Right lung (tissue), 5 donors: ENCODE measurements around the gene DENND2C. TPM values are rescaled to one million over a fixed set of nuclear protein-coding genes. Genes with fewer than 3 reads are reported as not detected.
"Not testable (repeated sequence)": the region's sequence is repeated elsewhere in the genome, so short reads cannot be mapped to it uniquely, and the experiment has no call there.

ENCODE experiments used
- DNase-seq, 2 donors: peaks; one replicate each; pipeline ENCODE4 v3.0.0-alpha.2; 2013
- polyA plus RNA-seq, 5 donors: library from polyadenylated mRNA; unstranded; fragments of 120-200 nt; gene quantifications; one replicate each; pipeline versions ENCODE4 v1.2.1 to v1.2.3, GENCODE V29; 2013; ENCODE audit warnings: inconsistent platforms in 1 of 5, low replicate concordance in 1 of 5; ENCODE audit not compliant: insufficient read length in 5 of 5, insufficient read depth in 1 of 5

Gene DENND2C
- polyA plus RNA-seq, 5 donors, result 4.2 to 5.4 (median 4.6) TPM

DNA sequence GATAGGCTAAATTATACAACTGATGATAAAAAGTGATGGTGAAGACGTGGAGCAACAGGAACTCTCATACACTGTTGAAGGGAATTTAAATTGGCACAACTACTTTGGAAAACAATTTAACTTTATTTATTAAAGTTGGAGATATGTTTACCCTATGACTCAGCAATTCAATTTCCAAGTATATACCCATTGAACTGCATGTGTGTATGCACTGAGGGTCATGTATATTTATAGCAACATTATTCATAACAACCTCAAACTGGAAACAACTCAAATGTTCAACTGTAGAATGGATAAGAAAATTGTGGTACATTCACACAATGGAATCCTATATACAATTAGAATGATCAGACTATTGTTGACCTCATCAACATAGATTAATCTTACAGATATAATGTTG, 71.9 kb downstream of the DENND2C start:
- DNase-seq, result no peak

GRCh38 chr1:114595602-114596001, 74.2 kb downstream of the DENND2C start:
- no peak for DNase-seq

DNA sequence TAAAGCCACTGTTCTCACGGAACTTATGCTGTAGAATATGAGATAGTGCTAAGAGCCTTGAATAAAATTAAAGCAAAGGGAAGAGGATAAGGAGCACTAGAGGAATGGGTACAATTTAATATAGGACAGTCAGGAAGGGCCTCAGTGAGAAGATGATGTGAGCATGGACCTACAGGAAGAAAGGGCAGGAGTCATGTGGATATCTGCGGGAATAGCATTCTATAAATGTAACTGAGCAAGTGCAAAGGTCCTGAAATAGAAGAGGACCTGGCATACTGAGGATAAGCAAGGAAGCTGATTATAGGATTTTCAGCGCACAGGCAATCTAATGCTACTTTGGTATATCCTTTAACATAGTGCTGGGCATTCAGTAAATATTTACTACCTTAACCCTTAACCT, 75.8 kb downstream of the DENND2C start:
- no peak for DNase-seq

DNA sequence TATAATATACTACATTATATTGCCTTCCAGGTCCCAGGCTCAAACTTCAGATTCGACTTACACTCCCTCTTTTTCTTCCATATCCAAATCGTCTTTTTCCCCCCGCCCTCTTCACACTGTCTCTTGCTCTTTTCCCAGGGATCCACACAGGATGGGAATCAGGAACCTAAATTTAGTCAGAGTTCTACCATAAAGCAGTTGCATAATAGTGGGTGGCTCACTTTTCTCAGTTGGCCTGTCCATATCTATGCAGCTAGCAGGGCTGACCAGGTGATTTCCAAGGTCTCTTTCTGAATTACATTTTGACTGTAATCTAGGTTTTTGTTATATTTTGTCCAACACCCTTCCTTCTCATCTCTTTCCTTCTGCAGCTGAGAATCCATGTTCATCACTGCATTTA, 80.7 kb downstream of the DENND2C start:
- no peak for DNase-seq

GRCh38 chr1:114588196-114588689, 81.6 kb downstream of the DENND2C start:
- no peak for DNase-seq

- DNase-seq, result no peak
Measured at GRCh38 chr1:114587203-114587991, 82.5 kb downstream of the DENND2C start.

GRCh38 chr1:114586513-114587047, 83.3 kb downstream of the DENND2C start:
- DNase-seq, result no peak

DNA sequence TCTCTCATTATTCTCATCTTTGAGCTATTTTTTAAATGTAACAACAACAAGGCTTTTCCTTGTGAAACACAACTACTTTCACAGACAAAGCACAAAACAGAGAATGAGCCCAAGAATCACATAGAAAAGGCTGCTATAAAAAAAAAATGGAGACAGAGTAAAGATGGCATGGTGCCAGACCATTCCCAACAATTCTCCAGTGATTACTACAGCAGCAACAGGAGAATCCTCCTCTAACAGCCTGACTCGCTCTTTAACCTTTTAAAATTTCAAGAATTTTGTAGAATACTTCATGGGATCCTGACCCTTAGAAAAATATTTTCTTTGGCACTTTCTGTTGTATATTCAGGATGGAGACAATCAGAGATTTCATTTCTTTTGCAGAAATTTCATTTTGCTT, 84.6 kb downstream of the DENND2C start:
- no peak for DNase-seq

- DNase-seq, result peak; percentile 97 to 98
Measured at GRCh38 chr1:114581335-114582287, 88.2 kb downstream of the DENND2C start, which contains the start of gene BCAS2. Gene BCAS2, minus strand, starts transcription at chr1:114581615. Its CDS starts 24 bp downstream, at chr1:114581591.

GRCh38 chr1:114574365-114574764, 95.5 kb downstream of the DENND2C start:
- no peak for DNase-seq

- no peak for DNase-seq
Measured at GRCh38 chr1:114564141-114564540, 105.7 kb downstream of the DENND2C start.

DNA sequence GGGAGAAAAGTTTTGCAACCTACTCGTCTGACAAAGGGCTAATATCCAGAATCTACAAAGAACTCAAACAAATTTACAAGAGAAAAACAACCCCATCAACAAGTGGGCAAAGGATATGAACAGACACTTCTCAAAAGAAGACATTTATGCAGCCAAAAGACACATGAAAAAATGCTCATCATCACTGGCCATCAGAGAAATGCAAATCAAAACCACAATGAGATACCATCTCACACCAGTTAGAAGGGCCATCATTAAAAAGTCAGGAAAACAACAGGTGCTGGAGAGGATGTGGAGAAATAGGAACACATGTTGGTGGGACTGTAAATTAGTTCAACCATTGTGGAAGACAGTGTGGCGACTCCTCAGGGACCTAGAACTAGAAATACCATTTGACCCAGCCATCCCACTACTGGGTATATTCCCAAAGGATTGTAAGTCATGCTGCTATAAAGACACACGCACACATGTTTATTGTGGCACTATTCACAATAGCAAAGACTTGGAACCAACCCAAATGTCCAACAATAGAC, 106.8 kb downstream of the DENND2C start:
- DNase-seq, result not testable (repeated sequence)

- no peak for DNase-seq
Measured at GRCh38 chr1:114561333-114561732, 108.5 kb downstream of the DENND2C start.

DNA sequence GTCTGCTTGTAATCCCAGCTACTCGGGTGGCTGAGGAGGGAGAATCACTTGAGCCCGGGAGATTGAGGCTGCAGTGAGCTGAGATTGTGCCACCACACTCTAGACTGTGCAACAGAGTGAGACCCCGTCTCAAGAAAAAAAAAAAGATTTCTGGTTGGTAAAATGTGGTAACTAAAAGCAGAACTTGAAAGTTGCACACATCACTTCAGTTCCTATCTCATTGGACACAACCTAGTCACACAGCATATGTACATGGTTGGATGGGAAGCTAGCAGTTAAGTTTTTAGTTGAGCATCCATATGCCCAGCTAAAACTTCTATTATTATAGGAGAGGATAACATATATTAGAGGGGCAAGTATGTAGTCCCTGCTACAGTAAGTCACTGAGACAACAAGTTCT, 110.5 kb downstream of the DENND2C start:
- no peak for DNase-seq

GRCh38 chr1:114558544-114558943, 111.3 kb downstream of the DENND2C start:
- no peak for DNase-seq

DNA sequence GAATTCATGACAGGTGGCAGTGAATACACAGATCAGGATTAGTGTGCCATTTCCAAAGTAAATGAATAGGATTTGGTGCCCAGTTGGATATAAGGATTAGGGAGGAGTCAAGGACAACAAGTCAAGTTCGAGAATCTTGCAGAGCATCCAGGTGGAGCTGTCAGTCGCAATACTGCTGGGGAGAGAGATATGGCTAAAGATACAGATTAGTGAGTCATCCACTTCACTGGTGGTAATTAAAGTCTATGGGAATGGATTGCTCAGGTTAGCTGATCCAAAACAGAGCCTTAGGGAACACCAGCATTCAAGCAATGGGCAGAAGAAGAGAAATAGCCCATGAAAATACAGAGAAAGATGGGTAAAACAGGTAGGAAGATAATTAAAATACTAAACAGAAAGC, 115.3 kb downstream of the DENND2C start:
- no peak for DNase-seq

DNA sequence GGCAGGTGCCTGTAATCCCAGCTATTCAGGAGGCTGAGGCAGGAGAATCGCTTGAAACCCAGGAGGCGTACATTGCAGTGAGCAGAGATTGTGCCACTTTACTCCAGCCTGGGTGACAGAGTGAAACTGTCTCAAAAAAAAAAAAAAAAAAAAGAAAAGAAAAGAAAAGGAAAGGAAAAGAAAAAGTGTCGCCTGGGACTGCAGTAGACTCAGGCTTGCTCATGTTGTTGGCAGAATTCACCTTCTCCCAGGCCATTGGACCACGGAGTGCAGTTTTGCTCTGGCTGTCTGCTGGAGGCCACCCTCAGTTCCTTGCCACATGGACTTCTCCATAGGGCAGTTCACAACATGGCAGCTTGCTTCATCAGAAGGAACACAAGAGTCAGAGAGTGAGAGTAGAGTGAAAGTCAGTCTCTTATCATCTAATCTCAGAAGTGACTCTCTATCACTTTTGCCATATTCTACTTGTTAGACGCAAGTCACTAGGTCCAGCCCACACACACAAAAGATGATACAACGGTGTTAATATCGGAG, 117.7 kb downstream of the DENND2C start:
- DNase-seq, result no peak

- DNase-seq, result no peak
Measured at GRCh38 chr1:114551400-114551799, 118.4 kb downstream of the DENND2C start.

DNA sequence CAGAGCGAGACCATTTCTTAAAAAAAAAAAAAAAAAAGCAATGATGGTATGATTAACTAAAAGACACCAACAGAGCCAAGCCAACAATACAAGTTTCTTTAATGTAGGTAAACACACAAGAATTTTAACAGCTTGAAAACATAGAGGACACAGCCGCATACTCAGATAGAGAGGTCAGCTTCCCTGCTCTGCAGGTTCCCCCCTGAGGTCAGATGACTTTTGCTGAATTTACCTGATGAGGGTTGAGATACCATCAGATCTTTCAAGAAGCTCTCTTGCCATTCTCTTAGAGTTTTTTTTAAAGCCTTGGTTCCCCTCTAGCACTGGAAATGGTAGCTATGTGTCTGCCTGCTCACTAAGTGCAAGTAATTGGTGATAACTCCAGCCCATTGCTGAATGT, 119.5 kb downstream of the DENND2C start:
- no peak for DNase-seq

- no peak for DNase-seq
Measured at GRCh38 chr1:114549137-114549536, 120.7 kb downstream of the DENND2C start.

- no peak for DNase-seq
Measured at GRCh38 chr1:114547076-114547475, 122.8 kb downstream of the DENND2C start.

DNA sequence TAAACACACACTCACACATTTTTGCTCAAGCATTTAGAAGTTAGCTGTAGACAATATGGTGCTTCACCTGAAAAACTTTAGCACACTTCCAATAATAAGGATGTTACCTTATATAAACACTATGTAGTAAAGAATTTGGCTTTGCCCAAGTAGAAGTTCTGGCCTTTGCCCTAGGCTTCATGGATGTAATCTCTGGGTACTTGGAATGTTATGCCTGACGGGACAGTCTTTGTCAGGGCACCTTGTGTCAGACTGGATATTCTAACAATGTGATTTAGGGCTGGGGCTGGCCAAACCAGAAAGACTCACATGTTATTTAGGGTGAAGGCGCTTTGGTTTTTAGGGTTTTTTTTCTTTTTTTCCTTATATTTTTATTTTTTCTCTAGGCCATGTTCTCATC, 124.1 kb downstream of the DENND2C start:
- DNase-seq, result no peak
